HG03045 (cell line): ENCODE data around the gene NEDD4.
"Not testable (repeated sequence)": the region's sequence is repeated elsewhere in the genome, so short reads cannot be mapped to it uniquely, and the experiment has no call there.

ENCODE experiments used
- ATAC-seq: cut with Tn5 transposase; IDR thresholded peaks from one replicate; pipeline ENCODE4 v1.9.1; 2021; ENCODE audit warnings: mild to moderate bottlenecking, moderate library complexity; ENCODE audit not compliant: unreplicated experiment

The NEDD4 gene

DNA sequence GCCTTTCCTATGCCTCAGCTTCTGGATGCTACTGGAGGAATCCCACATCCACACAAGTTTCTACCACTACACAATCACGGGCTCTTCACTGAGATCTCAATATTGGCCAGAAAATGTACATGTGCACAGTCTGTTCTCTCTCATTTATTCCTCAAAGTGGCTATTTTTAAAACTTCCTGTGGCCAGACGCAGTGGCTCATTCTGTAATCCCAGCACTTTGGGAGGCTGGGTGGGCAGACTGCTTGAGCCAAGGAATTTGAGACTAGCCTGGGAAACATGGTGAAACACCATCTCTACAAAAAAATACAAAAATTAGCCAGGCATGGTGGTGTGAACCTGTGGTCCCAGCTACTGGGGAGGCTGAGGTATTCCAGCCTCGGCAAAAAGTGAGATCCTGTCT is 159.1 kb downstream of the NEDD4 start:
- no peak for ATAC-seq

DNA sequence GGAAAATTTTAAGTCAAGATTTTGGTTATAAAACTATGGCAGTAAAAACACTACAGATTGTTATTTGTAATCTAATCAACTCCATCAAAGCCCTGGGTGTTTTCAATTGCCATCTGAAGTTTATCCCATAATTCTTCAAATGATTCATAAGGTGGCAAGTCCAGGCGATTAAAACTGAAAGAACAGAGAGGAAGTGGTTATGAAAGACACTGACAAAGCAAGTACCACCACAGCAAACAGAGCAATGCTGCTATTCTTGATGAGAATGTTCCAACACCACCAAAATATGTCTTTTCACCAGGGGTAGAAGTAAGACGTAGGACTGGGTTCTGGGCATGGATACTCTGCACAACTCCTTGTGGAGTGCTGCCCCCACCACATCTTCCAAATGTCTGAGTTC is 163.6 kb downstream of the NEDD4 start:
- no peak for ATAC-seq

DNA sequence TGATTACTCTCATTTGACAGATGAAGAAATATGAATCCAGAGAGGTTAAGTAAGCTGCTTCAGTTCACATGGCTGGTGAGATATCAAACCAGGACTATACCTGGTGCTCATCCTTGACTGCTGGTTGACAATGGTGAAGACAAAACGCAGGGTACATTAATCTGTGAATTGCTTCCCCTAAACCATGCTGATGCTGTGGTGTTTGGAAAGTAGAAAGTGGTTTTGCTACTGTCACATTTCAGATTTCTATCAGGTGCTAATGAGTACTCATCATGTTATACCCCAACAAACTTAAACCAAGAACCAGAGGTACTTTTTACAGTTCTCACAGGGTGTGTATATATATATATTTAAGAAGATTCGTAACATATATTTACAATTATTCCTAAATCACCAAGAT is 165.5 kb downstream of the NEDD4 start:
- no peak for ATAC-seq

DNA sequence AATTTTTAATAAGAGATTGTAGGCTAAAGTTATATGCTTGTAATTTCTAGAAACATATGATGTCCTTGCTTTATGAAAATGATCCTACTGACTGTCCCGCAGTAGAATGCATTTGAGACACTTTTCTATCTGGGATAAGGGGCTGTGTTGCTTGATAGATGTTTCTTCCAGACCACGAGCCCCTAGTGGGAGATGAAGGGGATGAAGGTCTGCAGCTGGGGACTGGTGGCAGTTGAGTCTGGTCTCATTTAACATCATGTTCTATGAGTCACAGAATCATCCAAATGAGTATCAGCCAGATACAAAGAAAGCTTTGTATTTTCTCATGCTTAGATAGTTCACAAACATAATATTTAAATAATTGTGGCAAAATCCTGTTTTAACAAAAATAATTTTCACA is 166.2 kb downstream of the NEDD4 start:
- no peak for ATAC-seq

DNA sequence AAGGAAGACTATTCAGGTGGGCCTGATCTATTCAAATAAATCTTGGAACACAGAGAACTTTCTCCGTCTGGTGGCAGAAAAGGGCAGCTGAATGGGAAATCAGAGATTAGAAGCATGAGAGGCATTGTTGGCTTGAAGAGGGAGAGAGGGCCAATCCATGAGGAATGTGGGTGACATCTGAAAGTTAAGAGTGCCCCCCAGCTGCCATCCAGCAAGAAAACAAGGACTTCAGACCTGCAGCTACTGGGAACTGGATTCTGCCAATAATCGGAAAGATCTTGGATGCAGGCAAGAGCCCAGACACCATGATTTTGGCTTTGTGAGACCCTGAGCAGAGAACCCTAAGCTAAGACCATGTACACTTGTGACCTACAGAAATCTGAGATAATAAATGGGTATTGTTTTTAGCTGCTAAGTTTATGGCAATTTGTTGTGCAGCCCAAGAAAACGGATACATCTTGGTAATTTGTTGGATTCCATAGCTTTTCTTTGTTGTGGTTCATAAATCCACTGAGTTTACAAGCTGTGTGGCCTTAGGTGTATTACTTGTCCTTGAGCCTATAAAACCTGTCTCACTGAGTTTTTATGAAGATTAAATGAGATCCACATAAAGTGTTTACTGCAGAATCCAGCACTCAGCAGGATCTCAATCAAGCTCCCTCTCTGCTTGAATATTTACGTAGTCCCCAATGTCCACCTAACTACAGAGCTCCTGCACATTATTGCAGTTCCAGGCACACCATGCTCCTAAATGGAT is 168.4 kb downstream of the NEDD4 start:
- no peak for ATAC-seq

DNA sequence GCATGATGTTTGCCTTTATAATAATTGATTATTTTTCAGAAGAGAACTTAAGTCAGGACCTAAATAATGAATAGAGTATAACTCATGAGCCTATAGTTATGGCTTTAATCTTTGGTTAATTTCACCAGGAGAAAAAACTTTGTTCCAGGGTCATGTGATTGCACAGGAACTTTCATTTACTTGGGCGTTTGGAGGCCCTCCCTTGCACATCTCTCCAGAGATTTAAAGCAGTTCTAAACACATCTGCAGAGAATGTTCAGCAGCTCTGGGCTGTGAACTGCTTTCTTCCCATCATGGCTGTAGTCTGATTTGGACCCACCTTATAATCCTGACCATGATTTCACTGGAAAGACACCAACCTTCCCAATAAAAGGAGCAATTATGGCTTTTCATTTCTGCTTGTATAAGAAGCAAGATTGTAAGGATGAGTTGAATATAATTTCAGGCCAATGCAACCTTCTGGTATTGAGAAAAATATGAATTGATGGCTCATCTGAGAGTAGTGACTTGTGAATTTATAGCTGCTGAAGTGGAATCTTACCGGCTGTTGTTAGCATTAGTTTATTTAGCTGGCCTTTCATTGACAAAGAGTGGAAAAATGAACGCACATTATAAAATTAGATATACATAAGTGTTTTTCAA is 169.6 kb downstream of the NEDD4 start:
- ATAC-seq: no peak

DNA sequence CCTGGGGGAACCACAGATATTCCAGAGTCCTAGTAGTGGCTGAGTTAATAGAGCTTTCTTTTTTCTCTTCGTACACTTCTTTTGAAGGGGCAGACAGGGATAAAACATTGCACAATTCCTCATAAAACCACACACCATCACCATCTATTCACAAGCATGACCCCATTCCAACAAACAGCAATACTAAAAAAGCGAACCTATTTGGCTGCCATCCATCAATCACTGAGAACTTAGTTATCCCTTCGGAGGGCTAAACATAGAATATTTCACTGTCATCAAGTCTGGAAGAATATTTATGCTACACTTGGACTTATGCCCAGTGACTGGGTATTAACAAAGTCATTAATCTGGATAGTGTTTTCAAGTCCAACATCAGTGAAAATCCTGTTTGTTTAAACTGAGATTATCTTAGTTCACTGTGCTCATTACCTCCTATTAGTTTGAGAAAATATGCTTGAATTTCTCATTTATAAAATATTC is 170.2 kb downstream of the NEDD4 start:
- ATAC-seq: no peak

DNA sequence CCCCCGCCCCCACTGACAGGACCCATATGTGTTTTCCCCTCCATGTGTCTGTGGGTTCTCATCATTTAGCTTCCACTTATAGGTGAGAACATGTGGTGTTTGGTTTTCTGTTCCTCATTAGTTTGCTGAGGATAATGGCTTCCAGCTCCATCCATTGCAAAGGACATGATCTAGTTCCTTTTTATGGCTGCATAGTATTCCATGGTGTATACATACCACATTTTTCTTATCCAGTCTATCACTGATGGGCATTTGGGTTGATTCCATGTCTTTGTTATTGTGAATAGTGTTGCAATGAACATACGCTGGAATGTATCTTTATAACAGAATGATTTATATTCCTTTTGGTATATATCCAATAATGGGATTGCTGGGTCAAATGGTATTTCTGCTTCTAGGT is 171.7 kb downstream of the NEDD4 start:
- ATAC-seq: not testable (repeated sequence)

DNA sequence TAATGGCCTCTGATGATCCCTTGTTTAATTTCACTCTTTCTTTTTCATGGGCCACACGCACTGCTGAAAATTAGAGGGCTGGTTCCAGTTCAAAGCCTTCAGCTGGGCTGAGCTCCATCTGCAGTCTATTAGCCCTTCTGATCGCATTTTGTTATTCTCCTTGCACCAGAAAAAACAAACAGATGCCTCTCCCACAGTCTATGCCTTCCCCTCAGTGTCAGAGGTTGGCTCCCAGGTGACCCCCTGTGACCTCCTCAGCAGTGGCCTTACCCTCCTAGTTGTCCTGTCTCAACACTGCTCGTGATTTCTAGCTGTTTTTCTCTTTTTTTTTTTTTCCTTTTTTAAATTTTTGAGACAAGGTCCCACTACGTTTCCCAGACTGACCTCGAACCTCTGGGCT is 173.4 kb downstream of the NEDD4 start:
- ATAC-seq: no peak

DNA sequence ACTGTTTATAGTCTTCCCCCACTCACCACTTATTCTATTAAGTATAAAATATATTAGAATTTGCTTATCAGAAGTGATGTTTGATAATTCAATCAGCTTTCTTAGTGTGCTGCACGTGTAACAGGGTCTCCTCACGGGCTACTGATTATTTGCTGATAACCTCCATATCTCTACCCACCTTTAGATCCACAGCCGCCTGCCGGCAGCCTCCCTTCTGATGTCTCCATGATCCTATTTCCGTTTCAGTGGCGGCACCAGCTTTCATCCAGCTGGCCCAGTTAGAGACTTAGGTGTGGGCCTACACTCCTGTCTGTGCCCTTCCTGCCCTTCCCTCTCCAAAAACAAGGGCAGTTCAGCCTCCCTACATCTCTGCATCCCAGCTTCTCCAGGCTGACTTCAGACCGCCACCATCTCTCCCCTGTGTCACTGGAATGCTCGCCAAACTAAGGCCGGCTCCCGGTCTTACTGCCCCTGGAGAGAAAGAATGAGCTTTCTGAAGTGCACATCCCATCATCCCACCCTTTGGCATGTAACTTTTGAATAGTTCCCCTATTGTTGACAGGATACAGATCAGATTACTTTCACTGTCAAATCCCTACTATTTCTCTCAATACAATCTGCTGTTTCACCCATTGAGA is 173.9 kb downstream of the NEDD4 start:
- no peak for ATAC-seq

DNA sequence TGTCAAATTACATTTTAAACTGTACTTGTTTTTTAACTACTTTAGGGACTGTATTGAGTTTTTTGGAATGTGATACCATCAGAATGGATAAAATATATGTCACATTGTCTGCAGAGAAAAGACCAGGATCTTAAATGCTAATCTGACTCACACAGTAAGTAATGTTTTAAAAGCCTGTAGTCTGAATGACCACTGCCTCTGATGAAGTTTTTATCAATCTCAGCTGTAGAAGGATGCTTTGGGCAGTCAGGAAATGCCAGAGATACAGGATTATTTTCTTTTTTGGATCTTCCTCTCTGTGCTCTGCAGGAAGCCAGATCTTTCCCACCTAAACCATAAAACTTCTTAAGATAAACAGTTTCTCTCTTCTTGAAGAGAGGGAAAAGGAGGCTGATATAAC is 177.4 kb downstream of the NEDD4 start:
- no peak for ATAC-seq

DNA sequence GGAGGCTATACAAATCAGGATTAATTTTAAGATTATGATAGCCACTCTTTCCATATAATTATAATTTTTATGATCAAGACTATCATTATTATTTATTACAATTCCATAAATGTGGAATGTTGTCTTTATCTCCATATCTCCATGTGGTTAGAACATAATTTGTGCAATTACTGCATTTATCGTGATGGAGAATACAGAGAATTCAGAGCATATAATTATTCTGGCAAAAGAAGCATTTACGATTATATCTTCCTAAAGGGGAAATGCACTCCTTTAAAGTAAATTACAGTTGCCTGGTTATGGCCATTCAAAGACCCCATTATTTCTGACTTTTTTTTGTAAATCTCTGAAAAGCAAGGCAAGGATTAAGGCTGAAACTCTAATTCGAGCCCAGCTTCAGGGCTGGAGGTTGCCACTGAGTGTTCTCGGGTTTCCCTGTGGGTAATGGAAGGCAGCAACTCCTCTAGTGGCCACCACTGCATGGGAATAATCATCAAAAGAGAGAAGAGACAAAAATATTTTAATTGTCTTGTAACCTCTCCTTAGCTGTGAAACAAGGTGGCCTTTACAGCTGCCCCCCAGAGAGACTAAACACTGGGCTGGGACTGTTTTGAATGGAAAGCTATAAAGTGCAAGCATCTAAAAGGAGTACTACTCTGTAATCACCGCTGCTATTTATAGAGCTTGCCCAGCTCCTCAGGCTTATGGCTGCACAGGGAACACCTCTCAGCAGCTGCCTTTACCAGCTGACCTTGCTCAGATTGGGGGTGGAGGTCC is 190.6 kb downstream of the NEDD4 start:
- ATAC-seq: no peak

DNA sequence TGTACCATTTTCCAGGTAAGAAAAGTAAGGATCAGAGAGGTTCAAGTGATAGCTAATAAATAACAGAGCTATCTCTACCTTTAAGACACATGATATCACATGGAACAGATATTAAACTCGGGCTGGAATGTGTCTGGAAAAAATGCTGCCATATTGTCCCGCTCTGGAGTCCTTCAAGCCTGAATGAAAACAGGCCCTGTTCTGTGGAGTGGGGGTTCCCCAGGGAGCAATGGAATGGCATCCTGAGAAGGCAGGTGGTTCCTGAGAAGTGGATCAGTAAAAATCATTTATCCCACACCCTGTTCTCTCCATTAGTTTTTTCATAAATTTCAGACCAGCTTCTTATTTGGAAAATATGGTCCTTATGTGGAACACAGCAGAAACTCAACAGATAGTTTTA is 193.2 kb downstream of the NEDD4 start:
- ATAC-seq: no peak

DNA sequence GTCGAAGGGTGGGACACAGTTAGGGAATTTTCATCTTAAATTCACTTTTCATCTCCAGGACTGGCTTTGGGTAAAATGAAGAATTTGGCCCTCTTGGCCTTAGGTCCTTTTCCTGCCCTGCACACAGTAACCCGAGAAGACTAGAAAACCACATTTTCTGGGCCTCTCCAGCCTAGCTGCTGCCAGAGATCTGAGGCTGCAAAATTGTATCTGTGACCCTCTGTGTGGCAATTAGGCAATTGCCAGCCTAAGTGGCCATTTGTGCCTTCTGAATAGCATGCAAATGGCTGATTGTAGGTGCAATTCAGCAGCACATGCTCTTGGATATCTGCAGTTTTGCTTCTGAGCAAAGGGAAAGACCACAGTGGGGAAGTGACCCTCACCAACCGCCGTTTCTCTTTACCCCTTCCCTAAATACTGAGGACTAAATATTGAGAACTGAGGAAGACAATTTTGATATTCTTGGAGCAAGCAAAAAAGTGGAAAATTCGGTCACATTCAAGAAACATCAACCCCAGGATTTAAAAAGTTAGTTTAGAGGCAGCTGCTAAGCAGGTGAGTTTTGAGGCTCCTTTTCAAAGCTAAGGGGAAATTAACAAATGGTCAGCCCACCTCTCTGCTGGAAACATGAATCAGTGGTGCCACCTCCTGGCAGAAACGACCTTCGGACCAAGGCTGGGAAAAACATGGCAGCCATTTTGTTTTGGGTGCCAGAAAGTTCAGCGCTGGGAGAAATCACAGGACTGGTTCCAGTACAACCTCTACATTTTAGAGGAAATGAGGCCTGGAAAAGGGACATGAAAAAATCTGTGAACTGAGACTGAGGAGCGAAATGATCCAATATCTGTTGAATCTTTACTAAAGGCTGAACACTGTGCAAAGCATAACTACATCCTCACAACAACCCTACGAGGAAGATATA is 193.9 kb downstream of the NEDD4 start:
- ATAC-seq: no peak

DNA sequence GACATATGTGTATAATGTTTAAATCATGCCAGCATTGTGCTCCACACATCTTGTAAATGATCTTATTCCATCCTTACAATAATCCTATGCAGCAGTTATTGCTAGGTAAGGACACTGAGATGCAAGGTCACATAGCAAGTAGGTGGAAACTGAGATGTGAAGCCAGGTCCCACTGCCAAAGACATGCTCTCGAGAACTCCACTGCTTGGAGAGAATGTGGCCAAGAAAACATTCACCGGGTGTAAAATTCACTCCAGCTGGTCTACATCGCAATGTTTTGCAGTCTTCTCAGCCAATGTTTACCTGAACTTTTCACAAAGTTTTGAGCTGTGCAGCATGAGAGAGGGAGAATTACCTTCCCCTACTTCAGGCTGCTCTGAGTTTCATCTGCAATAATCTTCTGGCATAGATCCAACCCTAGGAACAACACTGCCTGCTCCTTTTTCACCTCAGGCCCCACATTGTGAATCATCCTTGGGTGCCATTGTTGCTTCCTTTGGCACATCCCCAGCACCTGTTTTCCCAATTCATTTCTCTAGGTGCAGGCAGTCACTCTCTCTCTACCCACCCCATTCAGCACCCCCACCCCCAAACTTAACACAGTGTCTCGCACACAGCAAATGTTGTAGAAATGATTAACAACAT is 197.0 kb downstream of the NEDD4 start:
- no peak for ATAC-seq

DNA sequence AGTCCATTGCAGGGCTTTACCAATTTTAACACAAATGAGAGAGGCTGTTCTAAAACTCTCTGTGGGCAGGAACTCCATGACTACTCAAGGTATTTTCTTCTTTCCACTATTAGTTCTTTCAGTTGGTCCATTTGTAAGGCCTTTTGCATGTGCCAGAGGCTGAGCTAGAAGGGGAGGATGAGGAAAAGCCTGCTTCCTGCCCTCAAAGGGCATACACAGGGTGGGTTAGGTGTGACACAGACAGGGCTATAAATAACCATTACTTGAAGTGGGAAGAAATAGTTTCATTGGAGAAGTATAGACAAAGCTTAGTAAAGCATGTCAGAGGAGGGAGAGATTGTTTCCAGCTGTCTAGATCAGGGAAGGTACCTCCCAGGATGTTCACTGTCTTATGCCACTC is 198.4 kb downstream of the NEDD4 start:
- ATAC-seq: no peak

DNA sequence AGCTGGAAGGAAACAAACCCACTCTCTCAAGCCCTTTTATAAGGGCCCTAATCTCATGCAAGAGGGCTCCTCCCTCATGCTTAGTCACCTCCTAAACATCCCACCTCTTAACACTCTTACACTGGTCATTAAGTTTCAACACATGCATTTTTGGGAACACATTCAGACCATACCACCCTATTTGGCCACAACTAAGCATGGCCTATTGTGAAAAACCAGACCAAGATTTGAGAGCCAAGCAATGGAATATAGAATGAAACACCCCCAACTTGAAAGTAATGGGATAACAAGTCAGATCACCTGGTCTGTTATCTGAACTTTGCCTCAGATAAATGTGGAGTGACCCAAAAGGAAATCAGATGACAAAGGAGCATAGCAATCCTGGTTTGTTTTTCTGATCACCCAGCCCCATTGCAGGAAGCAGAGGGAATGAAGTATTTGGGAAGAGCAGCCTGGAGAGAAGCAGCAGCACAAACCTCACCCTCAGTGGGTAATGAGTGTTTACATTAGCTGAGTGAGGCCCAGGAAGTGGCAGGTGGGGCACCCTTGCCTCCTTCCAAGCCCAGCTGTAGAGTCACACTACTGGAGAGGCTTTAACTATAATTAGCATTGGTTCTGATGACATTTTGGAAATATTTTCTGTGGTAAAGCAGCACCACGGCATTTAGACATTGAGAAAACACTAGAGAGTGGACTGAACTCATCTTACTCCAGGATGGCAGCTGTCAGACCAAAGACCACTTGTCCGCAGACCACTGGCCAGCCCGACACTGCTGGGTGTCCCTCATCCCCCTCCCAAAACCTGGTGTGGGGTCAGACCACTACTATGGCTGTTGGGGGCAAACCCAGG is 201.6 kb downstream of the NEDD4 start:
- ATAC-seq: no peak

DNA sequence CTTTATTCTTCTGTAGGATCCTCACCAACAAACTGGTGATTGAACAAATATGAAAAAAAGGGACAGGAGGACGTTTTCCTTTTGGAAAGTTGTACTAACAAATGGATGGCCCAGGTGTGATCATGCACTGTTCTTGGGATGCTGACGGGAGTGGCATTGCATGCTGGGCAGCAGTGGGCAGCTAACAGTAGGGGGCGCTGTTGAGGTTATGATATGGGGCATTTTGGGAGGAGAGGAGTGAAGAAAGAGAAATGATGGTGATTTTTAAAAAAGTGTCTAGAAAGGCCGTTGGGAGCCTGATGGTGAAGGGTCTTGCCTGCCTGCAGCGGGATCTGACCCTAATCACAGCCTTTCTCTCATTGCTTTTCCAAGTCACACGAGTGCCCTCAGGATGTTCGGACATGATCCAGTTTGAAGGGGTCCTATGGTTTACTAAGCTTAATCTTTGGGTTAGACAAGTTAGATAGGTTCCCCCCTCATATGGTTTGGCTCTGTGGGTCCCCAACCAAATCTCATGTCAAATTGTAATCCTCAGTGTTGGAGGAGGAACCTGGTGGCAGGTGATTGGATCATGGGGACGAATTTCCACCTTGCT is 204.2 kb downstream of the NEDD4 start:
- ATAC-seq: no peak

DNA sequence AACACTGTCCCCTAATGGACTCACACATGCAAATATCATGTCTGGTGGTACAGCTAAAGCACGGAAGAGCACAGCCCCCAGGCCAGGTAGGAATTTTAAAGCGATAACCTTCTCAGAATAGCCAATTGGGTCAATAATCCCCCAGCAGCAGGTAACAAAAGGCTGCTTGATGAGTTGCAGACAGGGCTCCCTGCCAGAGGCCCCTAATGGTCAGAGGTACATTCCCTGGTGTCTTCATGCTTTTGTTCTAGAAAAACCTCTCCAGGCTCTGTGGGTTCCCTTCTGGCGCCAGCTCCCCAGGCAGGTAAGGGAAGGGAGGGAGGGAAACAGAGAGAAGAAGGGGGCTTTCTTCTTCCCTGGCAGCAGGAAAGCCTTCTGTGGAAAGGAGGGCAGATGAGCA is 207.1 kb downstream of the NEDD4 start:
- no peak for ATAC-seq
